ENCODE measurements around the gene WHAMM.

The WHAMM gene

GRCh38 chr15:82843566-82843965 is 34.1 kb downstream of the WHAMM start:
- TF ChIP-seq RAD21 (IDR thresholded peaks at IDR 0.05; ENCODE audit: low read depth) (no peak), YY1 (IDR thresholded peaks at IDR 0.05; ENCODE audit: low read depth) (no peak), CREB1 (IDR thresholded peaks at IDR 0.05; ENCODE audit: low read depth) (no peak), ZBTB7A (IDR thresholded peaks at IDR 0.05; ENCODE audit: low read depth) (no peak), TEAD4 (IDR thresholded peaks at IDR 0.05) (no peak), TCF12 (IDR thresholded peaks at IDR 0.05; ENCODE audit: low read depth) (no peak), EP300 (IDR thresholded peaks at IDR 0.05; ENCODE audit: borderline replicate concordance) (no peak), TAF1 (IDR thresholded peaks at IDR 0.05; ENCODE audit: low read depth) (no peak), EGR1 (IDR thresholded peaks at IDR 0.05) (no peak), NFIC (IDR thresholded peaks at IDR 0.05) (no peak), MAX (IDR thresholded peaks at IDR 0.05) (no peak)
- TF ChIP-seq, protein P1, sequence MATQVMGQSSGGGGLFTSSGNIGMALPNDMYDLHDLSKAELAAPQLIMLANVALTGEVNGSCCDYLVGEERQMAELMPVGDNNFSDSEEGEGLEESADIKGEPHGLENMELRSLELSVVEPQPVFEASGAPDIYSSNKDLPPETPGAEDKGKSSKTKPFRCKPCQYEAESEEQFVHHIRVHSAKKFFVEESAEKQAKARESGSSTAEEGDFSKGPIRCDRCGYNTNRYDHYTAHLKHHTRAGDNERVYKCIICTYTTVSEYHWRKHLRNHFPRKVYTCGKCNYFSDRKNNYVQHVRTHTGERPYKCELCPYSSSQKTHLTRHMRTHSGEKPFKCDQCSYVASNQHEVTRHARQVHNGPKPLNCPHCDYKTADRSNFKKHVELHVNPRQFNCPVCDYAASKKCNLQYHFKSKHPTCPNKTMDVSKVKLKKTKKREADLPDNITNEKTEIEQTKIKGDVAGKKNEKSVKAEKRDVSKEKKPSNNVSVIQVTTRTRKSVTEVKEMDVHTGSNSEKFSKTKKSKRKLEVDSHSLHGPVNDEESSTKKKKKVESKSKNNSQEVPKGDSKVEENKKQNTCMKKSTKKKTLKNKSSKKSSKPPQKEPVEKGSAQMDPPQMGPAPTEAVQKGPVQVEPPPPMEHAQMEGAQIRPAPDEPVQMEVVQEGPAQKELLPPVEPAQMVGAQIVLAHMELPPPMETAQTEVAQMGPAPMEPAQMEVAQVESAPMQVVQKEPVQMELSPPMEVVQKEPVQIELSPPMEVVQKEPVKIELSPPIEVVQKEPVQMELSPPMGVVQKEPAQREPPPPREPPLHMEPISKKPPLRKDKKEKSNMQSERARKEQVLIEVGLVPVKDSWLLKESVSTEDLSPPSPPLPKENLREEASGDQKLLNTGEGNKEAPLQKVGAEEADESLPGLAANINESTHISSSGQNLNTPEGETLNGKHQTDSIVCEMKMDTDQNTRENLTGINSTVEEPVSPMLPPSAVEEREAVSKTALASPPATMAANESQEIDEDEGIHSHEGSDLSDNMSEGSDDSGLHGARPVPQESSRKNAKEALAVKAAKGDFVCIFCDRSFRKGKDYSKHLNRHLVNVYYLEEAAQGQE (IDR thresholded peaks at IDR 0.05; ENCODE audit: low read depth) = no peak
- TF ChIP-seq, protein P2, sequence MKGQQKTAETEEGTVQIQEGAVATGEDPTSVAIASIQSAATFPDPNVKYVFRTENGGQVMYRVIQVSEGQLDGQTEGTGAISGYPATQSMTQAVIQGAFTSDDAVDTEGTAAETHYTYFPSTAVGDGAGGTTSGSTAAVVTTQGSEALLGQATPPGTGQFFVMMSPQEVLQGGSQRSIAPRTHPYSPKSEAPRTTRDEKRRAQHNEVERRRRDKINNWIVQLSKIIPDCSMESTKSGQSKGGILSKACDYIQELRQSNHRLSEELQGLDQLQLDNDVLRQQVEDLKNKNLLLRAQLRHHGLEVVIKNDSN (IDR thresholded peaks at IDR 0.05) = no peak

DNA sequence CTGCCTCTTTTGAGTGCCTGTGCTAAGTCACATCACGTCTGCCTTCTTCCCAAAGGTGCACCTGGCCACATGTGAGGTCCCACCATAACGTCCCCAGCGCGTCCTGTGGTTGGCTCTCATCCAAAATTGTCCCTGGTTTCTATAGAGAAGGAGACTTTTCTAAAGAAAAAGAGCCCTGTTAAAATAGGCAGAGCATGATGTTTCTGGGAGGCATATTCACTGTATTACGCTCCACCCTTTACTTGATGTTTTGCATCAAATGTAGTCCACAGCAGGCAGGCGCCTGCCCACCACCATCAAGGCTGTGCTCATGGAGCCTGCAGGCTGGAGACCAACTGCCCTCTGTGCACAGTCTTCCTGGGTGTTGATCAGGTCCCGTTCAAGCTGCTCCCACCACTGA is 36.3 kb downstream of the WHAMM start:
- TF ChIP-seq MAX (IDR thresholded peaks at IDR 0.05) = no peak
- no peak for TF ChIP-seq EGR1 (IDR thresholded peaks at IDR 0.05)
- no peak for TF ChIP-seq ZBTB7A (IDR thresholded peaks at IDR 0.05; ENCODE audit: low read depth)
- TF ChIP-seq NFIC (IDR thresholded peaks at IDR 0.05) = no peak
- no peak for TF ChIP-seq YY1 (IDR thresholded peaks at IDR 0.05; ENCODE audit: low read depth)
- TF ChIP-seq CEBPB (IDR thresholded peaks at IDR 0.05) = no peak
- TF ChIP-seq CREB1 (IDR thresholded peaks at IDR 0.05; ENCODE audit: low read depth) = no peak
- TF ChIP-seq EP300 (IDR thresholded peaks at IDR 0.05; ENCODE audit: borderline replicate concordance) = no peak

DNA sequence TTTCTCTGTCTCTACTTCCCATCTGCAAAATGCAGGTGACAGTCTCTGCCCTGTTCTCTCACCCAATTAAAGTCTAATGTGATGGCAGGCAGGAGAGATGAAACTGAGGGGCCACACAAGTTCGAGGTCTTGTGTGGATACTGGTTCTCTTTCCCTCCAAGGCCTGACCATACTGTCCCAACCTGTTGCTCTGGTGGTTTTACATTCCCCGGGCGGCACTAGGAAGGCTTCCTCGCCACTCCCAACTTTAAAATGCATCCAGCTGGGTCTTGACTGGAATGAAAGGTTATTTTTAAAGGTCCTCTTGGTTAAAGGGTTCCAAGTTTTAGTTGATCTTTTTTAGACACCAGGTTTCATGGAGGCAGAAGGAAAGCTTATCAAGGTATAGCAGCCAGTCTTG is 37.2 kb downstream of the WHAMM start:
- no peak for TF ChIP-seq EGR1 (IDR thresholded peaks at IDR 0.05)
- TF ChIP-seq ZBTB7A (IDR thresholded peaks at IDR 0.05; ENCODE audit: low read depth) = no peak
- no peak for TF ChIP-seq YY1 (IDR thresholded peaks at IDR 0.05; ENCODE audit: low read depth)
- TF ChIP-seq CEBPB (IDR thresholded peaks at IDR 0.05) = no peak
- no peak for TF ChIP-seq NFIC (IDR thresholded peaks at IDR 0.05)
- TF ChIP-seq, protein P1 (IDR thresholded peaks at IDR 0.05; ENCODE audit: low read depth) = no peak
- TF ChIP-seq, protein P2 (IDR thresholded peaks at IDR 0.05) = no peak
- TF ChIP-seq RAD21 (IDR thresholded peaks at IDR 0.05; ENCODE audit: low read depth) = no peak
- no peak for TF ChIP-seq EP300 (IDR thresholded peaks at IDR 0.05; ENCODE audit: borderline replicate concordance)
- TF ChIP-seq CREB1 (IDR thresholded peaks at IDR 0.05; ENCODE audit: low read depth) = no peak
- TF ChIP-seq TCF12 (IDR thresholded peaks at IDR 0.05; ENCODE audit: low read depth) = no peak
- no peak for TF ChIP-seq TEAD4 (IDR thresholded peaks at IDR 0.05)
- TF ChIP-seq MAX (IDR thresholded peaks at IDR 0.05) = no peak
- no peak for TF ChIP-seq TAF1 (IDR thresholded peaks at IDR 0.05; ENCODE audit: low read depth)
- TF ChIP-seq FOXM1 (IDR thresholded peaks at IDR 0.05; ENCODE audit: borderline replicate concordance, low read depth) = no peak

DNA sequence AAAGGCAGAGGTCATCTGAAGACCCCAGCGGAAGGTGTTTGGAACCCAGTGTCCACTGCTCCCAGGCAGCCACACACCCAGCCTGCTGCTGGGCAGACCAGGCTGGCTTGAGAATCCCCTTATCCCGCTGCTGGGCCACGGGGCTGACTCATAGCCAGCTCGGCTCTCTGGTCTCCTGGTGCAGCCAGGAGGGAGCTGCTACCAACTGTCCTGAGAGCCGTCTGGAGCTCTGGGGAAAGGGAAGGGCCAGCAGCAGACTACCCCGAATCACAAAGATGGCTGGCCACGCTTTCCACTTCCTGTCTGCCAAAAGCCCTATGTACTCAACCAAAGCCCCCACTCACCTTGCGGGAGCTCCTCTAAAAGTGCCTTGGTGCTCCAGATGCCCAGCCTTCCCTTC is 38.3 kb downstream of the WHAMM start:
- no peak for TF ChIP-seq CEBPB (IDR thresholded peaks at IDR 0.05)
- TF ChIP-seq ZBTB7A (IDR thresholded peaks at IDR 0.05; ENCODE audit: low read depth) = no peak
- TF ChIP-seq TCF12 (IDR thresholded peaks at IDR 0.05; ENCODE audit: low read depth) = no peak
- TF ChIP-seq RAD21 (IDR thresholded peaks at IDR 0.05; ENCODE audit: low read depth) = no peak
- TF ChIP-seq MAX (IDR thresholded peaks at IDR 0.05) = no peak
- TF ChIP-seq EP300 (IDR thresholded peaks at IDR 0.05; ENCODE audit: borderline replicate concordance) = no peak
- no peak for TF ChIP-seq EGR1 (IDR thresholded peaks at IDR 0.05)
- TF ChIP-seq, protein P2 (IDR thresholded peaks at IDR 0.05) = no peak
- no peak for TF ChIP-seq CREB1 (IDR thresholded peaks at IDR 0.05; ENCODE audit: low read depth)
- TF ChIP-seq TAF1 (IDR thresholded peaks at IDR 0.05; ENCODE audit: low read depth) = no peak
- TF ChIP-seq NFIC (IDR thresholded peaks at IDR 0.05) = no peak
- no peak for TF ChIP-seq YY1 (IDR thresholded peaks at IDR 0.05; ENCODE audit: low read depth)
- TF ChIP-seq, protein P1 (IDR thresholded peaks at IDR 0.05; ENCODE audit: low read depth) = no peak
- no peak for TF ChIP-seq TEAD4 (IDR thresholded peaks at IDR 0.05)
- no peak for TF ChIP-seq FOXM1 (IDR thresholded peaks at IDR 0.05; ENCODE audit: borderline replicate concordance, low read depth)
